Breast epithelium (tissue), 3 donors: Measurements from ENCODE around the gene SLK.

Experiments used
- CTCF ChIP-seq, 3 donors: fragments of 450-650 bp; IDR thresholded peaks; one replicate each; pipeline ENCODE4 v1.5.1; 2016 to 2017; ENCODE audit warnings: antibody characterized with exemption in 3 of 3, mild to moderate bottlenecking in 3 of 3, moderate library complexity in 3 of 3
- POLR2A ChIP-seq: fragments of 450-650 bp; IDR thresholded peaks from one replicate; pipeline ENCODE4 v1.6.1; 2016; ENCODE audit warnings: antibody characterized with exemption, mild to moderate bottlenecking, moderate library complexity
- POLR2AphosphoS5 ChIP-seq, 3 donors: sonication (generic); formaldehyde crosslinking; IDR thresholded peaks; one replicate each; pipeline ENCODE4 v1.6.1; 2017; ENCODE audit warnings: antibody characterized with exemption in 3 of 3

GRCh38 chr10:104038958-104039752 is 72.2 kb downstream of the SLK start:
- TF ChIP-seq CTCF (IDR thresholded peaks at IDR 0.05) (no peak), POLR2A (no peak), POLR2AphosphoS5 (IDR thresholded peaks at IDR 0.05) (no peak)
